ENCODE results near the gene BTBD16. TPM values are rescaled to one million over a fixed set of nuclear protein-coding genes. Genes with fewer than 3 reads are reported as not detected.

BTBD16 gene
- total and polyA plus RNA-seq, 2 of the 13 experiments (the other 11 are each of a cell fraction or from before 2014, with no cell fraction given), result 5.0 to 11.9 TPM

DNA sequence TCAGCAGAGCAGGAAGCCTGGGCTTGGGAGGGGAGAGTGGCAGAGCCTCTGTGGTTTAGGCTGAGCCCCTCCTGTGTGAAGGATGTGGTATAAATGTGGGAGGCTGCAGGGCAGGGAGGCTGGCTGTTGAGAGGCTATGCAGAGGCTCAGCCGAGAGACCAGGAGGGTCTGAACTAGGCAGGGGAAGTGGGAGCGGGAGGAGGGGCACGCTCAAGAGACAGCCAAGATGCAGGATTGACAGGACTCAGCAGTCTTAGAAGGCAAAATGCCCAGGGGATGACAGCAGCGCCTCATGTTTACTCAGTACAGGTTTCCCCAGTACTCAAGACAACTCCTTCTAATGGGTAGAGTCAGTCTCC is 24.3 kb downstream of the BTBD16 start (continued):
- TF ChIP-seq GFI1 (CRISPR knock-in tag; IDR thresholded peaks at IDR 0.05; ENCODE audit: borderline replicate concordance), result no peak
- no peak for TF ChIP-seq SATB2 (CRISPR knock-in tag; IDR thresholded peaks at IDR 0.05)
- TF ChIP-seq TRIM22 (IDR thresholded peaks at IDR 0.05), result no peak

- intact Hi-C loops (cut with micrococcal nuclease; ENCODE audit: unreplicated experiment) (loop anchor here (5.0 kb wide), 2 partner anchors 96 to 271 kb away; no protein-coding TSS in a partner anchor), in situ Hi-C loops (cut with HindIII; ENCODE audit: extremely low pct_ligation_motif_present, low pct_unique_long_range_greater_than_20kb) (loop anchor here (5.0 to 10.0 kb wide), 3 partner anchors 46 to 408 kb away; no protein-coding TSS in a partner anchor)
- H3K4me2 ChIP-seq (ENCODE audit: low read depth, low read length), result peak overlapping the region; percentile 23; the same call in 1 of the 2 replicates
- 16% methylated on average over 8 of the region's 8 CpGs for WGBS (ENCODE audit: low lambda C conversion rate)
- no peak overlapping the region for H3K27ac ChIP-seq (ENCODE audit: extremely low read length, insufficient read depth, low read length)
- no peaks in the 10 kb centered on the region for H3K79me2 ChIP-seq (ENCODE audit: insufficient read depth, low read length)
- DNase-seq (ENCODE audit: low spot score), result no peak
- FAIRE-seq, result no peak
- no peak overlapping the region for H2AFZ ChIP-seq (ENCODE audit: low read length)
- TF ChIP-seq KAT7 (CRISPR knock-in tag; IDR thresholded peaks at IDR 0.05; ENCODE audit: borderline replicate concordance) (no peak), ZFP36 (IDR thresholded peaks at IDR 0.05; ENCODE audit: borderline replicate concordance, low read depth, low read length, partially characterized antibody) (peak; percentile 66), RFX5 (IDR thresholded peaks at IDR 0.05; ENCODE audit: low read depth, low read length) (no peak), HDAC2 (CRISPR knock-in tag; IDR thresholded peaks at IDR 0.05) (0 out of 2 replicates have a peak, but pooled peaks have one; percentile 11), TBX2 (CRISPR knock-in tag; IDR thresholded peaks at IDR 0.05; ENCODE audit: borderline replicate concordance) (no peak), ZNF12 (CRISPR knock-in tag; IDR thresholded peaks at IDR 0.05) (no peak), ZMYM3 (CRISPR knock-in tag; IDR thresholded peaks at IDR 0.05) (peak; percentile 80)
- no TSS peak for BruUV-seq (replicated peaks)
- no peaks in the 10 kb centered on the region for H3K36me3 ChIP-seq (replicated peaks in 1 of 2; ENCODE audit: control insufficient read depth in 1 of 2, insufficient read depth in 2 of 2, low read length in 2 of 2)
- peaks cover 54% of the 10 kb centered on the region for H3K4me1 ChIP-seq (ENCODE audit: insufficient read depth, low read length)
- H3K27me3 ChIP-seq (ENCODE audit: control insufficient read depth in 1 of 2, insufficient read depth in 2 of 2, low read length in 2 of 2), result peaks cover 0 to 41% of the 10 kb centered on the region in 2 experiments; a peak in 3 of 5 replicates
- ChIA-PET POLR2A (interaction anchor here (0.6 kb wide), 1 partner anchor 20 kb away, joined by 3 read pairs; no protein-coding TSS in a partner anchor), CTCF (ENCODE audit: low intra/inter-chr PET ratio, low total read pairs) (no interaction called here)
- no peaks in the 10 kb centered on the region for H4K20me1 ChIP-seq (ENCODE audit: insufficient read depth, low read length)
- no peak overlapping the region for H3K9ac ChIP-seq (ENCODE audit: insufficient read depth, low read depth, low read length)
- ATAC-seq, result no peak
- no peak overlapping the region for H3K4me3 ChIP-seq (replicated peaks in 1 of 3; ENCODE audit: insufficient read depth in 1 of 3, low read depth in 2 of 3, low read length in 3 of 3)
- no peaks in the 10 kb centered on the region for H3K9me3 ChIP-seq (ENCODE audit: low read length)
Observed at GRCh38 chr10:122296363-122297120, 25.4 kb downstream of the BTBD16 start.

Measured in HepG2 (cell line).